HEK293T (cell line): ENCODE data around the gene IL1RAPL1.

ENCODE experiments used
- FOXA1 ChIP-seq: fragments of 450-650 bp; IDR thresholded peaks from 2 replicates; pipeline ENCODE4 v1.6.1; 2016; ENCODE audit warnings: mild to moderate bottlenecking
- L3MBTL2 ChIP-seq: fragments of 450-650 bp; conservative IDR thresholded peaks from 2 replicates; pipeline ENCODE4 v1.6.1; 2016; ENCODE audit warnings: mild to moderate bottlenecking
- SP1 ChIP-seq: fragments of 450-650 bp; IDR thresholded peaks from 2 replicates; pipeline ENCODE4 v1.6.1; 2017

- TF ChIP-seq L3MBTL2 (no peak), FOXA1 (no peak), SP1 (no peak)
Observed at GRCh38 chrX:29453333-29453732, 866.1 kb downstream of the IL1RAPL1 start.
